ENCODE measurements around the gene P2RX7. TPM values are rescaled to one million over a fixed set of nuclear protein-coding genes. Genes with fewer than 3 reads are reported as not detected.

The P2RX7 gene
- total and polyA plus RNA-seq, 9 of the 15 experiments (the other 6 are each of a cell fraction or from before 2014, with no cell fraction given): 0.04 to 0.65 (median 0.30) TPM

- TF ChIP-seq ZNF143 (CRISPR knock-in tag; IDR thresholded peaks at IDR 0.05) (no peak), ATF3 (IDR thresholded peaks at IDR 0.05) (peak; percentile 57), ATF3 (CRISPR knock-in tag; conservative IDR thresholded peaks at IDR 0.05) (no peak), ZBTB17 (CRISPR knock-in tag; IDR thresholded peaks at IDR 0.05) (no peak), ERF (CRISPR knock-in tag; IDR thresholded peaks at IDR 0.05) (no peak), ZNF41 (CRISPR knock-in tag; conservative IDR thresholded peaks at IDR 0.05) (no peak), PHTF2 (CRISPR knock-in tag; IDR thresholded peaks at IDR 0.05) (no peak), ZKSCAN8 (CRISPR knock-in tag; IDR thresholded peaks at IDR 0.05) (peak; percentile 51; the same call in 1 of the 2 replicates), PRDM10 (IDR thresholded peaks at IDR 0.05; ENCODE audit: partially characterized antibody) (peak; percentile 41), ZNF707 (CRISPR knock-in tag; conservative IDR thresholded peaks at IDR 0.05) (no peak), AFF1 (IDR thresholded peaks at IDR 0.05; ENCODE audit: low read depth in 1 of 2, partially characterized antibody in 2 of 2) (peak; percentile 17 to 61), PHB2 (IDR thresholded peaks at IDR 0.05; ENCODE audit: low read depth) (peak; percentile 43; the same call in 1 of the 2 replicates), ZNF696 (CRISPR knock-in tag; conservative IDR thresholded peaks at IDR 0.05) (no peak), GATA2 (CRISPR knock-in tag; IDR thresholded peaks at IDR 0.05) (no peak; the same call in 1 of the 2 replicates), EZH2 (IDR thresholded peaks at IDR 0.05; ENCODE audit: borderline replicate concordance, low read depth, low read length) (no peak), ZNF134 (CRISPR knock-in tag; conservative IDR thresholded peaks at IDR 0.05) (no peak), NFYB (IDR thresholded peaks at IDR 0.05; ENCODE audit: extremely low read depth, insufficient read length) (no peak), ARNT (IDR thresholded peaks at IDR 0.05) (peak; percentile 28 to 53; a peak in 1 of 4 replicates)
Observed at GRCh38 chr12:121202407-121203355, 70.0 kb downstream of the P2RX7 start (continued).
